ENCODE data around the gene MLANA.

- TF ChIP-seq CTCF (IDR thresholded peaks at IDR 0.05 in 8 of 11, conservative IDR thresholded peaks at IDR 0.05 in 3 of 11) (no peak), POLR2AphosphoS5 (IDR thresholded peaks at IDR 0.05) (no peak)
Observed at GRCh38 chr9:5947912-5948311, 57.2 kb downstream of the MLANA start.

All from spleen (tissue), 7 donors.